ENCODE measurements around the gene CTU2.

CTU2 gene

DNA sequence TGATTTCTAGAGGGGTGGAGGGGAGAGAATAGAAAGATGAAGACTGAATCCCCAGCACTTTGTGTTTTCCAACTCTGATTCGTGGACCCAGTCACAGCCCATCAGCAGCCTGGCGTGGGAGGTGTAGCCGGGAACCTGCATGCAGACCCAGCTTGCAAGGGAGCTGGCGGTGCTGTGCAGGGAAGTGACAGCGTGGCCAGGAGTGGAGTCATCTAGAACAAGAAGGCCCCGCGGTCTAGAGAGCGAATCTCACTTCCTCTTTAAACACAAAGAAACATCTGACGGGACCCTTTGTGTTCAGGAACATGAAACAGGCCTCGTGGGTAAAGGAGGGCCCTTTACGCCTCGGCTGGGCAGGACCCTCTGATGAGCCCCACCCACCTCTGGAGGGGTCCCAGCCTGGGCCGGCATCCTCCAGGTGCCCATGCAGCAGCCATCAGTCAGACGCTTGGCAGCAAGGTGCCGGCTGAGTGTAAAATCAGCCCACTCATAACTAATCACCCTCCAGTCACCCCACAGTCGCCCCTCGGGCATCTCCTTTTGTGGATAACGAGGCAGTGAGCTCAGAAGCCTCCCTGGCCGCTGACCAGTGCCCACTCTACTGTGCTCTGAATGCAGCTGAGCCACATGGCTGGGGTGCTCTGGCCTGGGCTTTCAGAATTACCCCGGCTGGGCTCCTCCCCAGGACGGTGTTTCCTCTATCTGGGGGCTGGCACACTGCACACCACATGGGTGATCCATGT lies 24.4 kb upstream of the CTU2 start:
- peak; percentile 86 for DNase-seq

DNA sequence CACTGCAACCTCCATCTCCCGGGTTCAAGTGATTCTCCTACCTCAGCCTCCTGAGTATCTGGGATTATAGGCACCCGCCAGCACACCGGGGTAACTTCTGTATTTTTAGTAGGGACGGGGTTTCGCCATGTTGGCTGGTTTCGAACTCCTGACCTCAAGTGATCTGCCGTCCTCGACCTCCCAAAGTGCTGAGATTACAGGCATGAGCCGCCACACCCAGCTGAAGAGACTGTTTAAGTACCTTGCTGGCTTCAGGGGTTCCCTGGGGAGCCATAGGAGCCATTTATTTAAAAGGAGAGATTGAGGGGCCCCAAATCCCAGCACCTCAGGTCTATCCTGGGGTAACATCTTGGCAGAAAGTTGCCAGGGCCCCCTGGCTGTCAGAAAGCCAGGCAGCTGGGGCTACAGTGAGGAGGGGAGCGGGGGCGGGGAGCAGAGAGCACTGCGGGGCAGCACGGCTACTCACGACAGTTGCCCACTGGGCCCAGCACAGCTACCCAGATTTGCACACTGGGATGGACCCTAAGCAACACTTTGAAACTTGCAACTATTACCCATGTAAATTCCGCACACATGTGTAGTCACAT lies 21.6 kb upstream of the CTU2 start:
- no peak for DNase-seq

DNA sequence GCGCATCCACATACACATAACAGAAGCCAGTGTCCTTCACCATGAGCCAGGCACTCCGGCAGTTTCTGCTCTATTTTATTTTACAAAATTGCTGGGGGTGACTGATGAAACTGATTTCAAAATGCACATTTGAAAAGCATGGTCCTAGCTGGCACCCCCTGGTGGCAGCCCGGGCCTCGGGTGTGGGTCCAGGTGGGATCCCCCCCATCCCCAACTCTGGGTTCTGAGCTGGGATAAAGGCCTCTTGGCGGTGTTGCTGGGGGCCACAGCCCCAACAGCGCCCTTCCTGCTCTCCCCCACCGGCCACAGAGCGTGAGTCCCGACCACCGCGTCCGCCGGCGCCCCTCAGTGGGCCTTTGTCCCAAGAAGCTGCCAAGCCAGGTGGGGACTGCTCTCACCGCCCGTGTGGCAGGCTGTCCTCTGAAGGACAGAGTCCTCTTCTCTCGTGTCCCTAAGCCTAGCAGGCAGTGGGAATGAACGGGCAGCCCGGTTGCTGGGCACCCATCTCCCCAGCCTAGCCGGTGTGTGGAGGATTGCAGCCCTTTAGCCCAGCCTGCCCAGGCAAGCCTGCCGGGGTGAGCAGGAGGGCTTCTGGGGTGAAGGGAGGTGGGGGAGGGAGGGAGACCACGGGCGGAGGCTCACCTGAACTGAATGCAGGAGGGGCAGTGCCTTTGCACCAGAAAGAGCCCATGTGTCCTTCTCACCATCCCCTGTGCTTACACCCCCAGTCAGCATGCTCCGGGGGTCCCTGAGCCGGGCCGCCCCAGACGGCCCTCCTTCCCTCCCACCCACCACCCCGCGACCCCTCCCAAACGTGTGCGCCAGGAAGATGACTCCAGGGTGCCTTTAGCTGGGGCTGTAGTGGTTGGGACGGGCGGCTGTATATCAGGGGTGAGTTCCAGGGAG lies 20.9 kb upstream of the CTU2 start:
- DNase-seq, result peak; percentile 82

DNA sequence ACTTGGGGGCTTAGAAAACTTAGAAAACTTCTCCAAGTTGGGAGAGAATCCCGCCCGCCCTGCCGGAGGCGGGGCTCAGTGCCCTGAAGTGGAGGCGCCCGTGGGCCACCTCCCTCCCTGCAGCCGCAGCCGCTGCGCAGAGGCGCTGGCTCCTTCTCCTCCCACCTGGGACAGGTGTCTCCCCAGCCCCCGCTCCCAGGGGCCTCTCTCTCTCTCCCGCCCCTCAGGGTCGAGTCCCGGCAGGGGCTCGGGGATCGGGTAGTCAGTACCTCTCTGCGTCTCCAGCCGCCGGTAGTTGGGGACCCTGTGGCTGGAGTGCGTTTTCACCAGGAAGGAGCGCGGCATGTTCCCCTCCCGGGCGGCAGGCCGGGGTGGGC lies 20.3 kb upstream of the CTU2 start:
- no peak for DNase-seq

DNA sequence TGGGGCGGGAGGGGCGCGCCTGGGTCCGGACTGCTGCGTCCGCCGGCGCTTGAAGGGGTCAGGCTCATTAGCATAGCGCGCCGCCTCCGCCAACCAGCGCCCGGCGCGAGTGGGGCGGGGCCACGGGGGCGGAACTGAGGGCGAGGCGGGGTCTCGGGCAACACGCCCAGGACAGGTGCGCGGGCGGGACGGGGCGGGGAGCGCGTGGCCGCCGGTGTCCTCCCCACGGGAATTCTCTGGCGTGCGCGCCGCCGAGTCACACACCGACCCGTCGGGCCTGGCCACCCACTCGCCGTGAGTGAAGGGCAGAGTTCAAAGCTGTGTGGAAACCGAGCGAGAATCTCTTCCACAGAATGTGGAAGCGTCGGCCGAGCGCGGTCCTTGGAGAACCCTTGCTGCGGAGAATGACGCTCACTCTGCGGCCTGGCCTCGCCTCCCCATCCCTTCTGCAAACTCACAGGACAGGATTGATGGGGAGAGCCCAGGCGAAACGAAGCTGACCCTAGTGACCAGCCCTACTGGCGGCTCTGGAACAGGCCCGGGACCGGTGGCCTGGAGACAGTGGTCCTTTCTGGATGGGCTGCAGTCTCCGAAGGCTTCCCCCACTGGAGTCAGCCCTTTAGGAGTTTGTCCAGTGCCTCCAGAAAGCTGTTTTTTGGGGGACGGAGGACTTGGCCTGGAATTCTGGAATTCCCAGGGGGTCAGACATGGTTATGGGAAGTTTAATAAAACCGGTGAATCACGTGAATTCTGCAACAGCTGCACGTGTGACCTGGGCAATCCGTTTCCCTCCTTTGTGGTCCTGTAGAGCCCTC lies 19.7 kb upstream of the CTU2 start, which contains the start of gene SNAI3:
Gene SNAI3, minus strand, starts transcription at position 69 of the 815 bp plus-strand sequence. CDS start 101 bp downstream, outside the sequence.
- DNase-seq, result peak; percentile 95

DNA sequence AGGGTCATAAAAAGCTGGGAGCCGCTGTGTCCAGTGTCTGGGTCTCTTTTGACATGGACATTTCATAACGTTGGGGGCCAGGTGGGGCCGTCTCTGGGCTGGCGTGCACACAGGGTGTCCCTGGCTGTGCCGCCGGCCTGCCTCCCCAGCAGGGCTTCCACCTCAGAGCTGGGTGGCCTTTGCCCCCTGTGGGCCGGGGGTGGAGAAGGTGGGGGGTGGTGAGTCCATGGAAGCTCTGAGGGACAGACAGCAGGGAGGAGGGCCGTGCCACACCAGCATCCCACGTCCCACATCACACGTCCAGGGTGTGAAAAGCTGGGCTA lies 19.1 kb upstream of the CTU2 start:
- no peak for DNase-seq

DNA sequence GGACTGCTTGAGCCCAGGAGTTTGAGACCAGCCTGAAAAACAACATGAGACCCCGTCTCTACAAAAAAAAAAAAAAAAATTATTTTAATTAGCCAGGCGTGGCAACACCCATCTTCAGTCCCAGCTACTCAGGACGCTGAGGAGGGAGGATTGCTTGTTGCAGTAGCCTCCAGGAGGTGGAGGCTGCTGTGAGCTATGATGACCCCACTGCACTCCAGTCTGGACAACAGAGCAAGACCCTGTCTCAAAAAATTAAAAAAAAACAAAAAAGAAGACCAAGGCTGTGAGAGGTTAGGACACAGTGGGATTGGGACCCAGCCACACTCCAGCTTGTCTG lies 18.7 kb upstream of the CTU2 start:
- DNase-seq, result no peak

DNA sequence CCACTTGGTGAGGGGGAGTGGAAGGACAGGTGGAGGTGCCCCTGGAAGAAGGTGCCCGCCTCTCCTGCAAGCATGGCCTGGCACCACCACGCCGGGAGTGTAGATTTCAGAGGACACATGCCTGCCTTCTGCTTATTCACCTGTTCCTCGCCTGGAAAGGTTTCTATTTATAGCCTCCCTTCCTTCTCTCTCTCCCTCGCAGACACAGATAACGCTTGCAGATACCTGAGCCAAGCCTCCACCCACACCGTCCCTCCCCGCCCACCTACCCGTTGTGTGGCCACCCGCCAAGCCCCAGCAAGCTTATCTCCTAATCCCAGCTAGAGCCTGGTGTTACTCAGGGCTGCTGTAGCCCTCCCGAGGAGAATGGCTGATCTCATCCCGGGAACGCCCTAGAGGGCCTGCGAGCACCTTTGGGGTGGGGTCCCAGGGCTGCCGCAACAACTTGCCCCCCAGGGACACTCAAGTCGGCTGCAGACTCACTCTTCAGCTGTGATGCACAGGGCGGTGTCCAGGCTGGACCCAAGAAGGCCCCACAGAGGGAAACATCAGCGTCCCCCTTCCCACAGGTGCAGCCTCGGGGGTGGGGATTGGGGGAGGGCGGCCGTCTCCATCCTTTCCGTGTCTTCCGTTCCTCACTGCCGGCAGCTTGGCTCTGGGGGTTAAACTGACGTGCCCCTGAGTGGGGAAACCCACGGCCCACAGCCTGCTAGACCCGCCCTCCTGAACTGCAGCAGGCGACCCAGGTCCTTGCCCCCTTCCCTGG lies 18.1 kb upstream of the CTU2 start:
- no peak for DNase-seq

DNA sequence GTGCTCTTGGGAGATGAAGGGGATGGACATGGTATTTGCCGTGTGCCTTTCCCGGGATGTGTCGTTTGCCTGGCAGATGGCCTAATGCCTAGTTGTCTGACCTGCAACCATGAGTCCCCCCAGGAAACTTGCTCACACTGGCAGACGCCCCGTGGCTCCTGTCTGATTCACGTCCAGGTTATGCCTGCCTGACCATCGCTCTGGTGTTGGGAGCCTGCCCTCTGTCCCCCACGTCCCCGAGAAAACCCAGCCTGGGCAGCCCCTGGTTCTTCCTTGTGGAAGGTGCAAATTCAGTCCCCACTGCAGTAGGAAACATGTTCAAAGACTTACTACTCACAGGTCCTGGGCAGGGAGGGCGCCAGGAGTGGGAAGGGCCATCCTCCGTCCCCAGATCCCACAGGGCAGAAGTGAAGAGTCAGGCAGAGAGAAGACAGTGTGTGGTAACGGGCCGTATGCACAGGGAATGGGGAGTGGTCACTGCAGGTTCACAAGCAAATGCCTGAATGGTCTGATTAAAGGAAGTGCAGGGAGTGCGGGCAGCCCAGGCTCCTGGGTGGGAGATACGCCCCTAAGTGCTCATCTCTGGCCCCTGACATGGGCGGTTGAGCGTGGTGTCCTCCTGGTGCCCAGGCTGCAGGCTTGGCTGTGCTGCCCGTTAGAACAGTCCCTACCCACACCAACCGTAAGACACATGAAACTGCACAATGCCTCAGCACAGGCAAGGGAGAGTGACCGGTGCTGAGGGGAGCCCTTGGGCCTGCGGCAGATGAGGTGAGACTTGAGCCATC lies 15.8 kb upstream of the CTU2 start:
- no peak for DNase-seq

DNA sequence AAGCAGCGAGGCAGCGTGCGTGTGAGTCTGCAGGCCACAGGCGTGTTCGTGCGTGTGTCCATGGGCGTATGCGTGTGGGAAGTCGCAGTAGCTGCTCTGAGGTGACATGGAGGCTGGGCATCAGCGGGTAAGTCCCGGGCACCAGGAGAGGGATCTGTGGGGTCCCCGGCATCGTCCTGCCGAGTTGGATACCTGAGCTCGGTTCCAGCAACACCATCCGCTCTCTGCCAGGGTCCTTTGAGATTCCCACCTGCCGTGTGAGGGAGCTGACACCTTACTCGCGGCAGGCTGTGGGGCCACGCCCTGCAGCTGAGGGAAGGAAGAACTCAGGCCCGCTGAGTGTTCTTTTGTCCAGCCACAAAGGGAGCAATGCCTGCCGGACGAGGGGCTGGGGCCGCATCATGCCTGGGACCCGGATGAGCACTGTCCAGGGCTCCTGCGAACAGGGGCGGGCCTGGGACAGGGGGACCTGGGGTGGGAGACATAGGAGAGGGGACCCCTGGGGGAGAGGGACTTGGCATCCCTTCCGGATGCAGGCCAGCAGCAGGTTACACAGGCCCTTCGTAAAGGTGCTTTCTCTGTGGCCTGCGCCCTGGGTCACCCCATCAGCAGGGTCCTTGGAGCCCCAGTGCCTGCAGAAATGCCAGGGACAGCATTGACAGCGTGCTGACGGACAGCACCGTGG lies 15.0 kb upstream of the CTU2 start:
- no peak for DNase-seq

DNA sequence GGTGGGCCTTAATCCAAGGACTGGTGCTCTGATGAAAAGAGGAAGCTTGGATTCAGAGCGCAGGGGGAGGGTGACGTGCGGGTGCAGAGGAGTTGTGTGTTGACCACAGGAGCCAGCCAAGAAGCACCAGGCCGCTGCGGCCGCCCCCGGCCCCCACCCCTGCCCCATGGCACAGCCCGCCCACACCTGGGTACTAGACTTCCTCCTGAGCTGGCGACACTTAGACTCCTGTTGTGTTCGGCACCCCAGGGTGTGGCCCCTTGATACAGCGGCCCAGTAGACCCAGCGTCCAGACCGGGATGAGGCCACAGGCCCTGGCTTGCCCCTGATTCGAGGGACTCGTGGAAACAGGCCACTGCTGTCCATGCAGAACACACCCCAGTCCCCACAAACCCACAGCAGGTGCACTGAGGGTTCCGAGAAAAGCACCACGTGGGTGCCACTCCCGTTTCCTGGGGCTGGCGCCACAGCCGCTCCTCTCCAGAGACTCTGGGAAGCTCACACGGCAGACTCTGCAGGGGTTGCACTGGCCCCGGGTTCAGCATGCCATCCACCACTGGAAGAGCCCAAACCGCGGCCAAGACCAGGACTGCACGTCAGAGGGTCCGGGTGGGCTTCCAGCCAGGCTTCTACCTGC lies 14.3 kb upstream of the CTU2 start:
- DNase-seq, result no peak

DNA sequence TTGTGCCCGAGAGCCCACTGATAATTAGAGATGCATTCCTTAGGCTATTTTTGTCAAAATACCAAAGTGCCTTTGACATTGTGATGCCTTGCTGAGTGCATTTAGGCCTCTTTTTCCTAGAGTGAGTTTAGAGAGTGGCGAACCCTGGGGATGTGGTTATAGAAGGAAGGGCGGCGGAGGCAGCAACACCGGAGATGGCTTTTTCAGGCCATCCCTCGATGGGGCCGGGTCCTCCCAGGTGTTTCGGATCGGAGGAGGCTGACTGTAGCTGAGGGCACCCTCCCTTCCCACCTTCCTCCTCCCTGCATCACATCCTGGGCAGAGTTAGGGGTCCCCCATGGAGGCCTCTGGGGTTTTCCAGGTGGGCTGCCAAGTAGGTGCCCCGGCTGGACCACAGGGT lies 13.4 kb upstream of the CTU2 start:
- DNase-seq, result no peak

DNA sequence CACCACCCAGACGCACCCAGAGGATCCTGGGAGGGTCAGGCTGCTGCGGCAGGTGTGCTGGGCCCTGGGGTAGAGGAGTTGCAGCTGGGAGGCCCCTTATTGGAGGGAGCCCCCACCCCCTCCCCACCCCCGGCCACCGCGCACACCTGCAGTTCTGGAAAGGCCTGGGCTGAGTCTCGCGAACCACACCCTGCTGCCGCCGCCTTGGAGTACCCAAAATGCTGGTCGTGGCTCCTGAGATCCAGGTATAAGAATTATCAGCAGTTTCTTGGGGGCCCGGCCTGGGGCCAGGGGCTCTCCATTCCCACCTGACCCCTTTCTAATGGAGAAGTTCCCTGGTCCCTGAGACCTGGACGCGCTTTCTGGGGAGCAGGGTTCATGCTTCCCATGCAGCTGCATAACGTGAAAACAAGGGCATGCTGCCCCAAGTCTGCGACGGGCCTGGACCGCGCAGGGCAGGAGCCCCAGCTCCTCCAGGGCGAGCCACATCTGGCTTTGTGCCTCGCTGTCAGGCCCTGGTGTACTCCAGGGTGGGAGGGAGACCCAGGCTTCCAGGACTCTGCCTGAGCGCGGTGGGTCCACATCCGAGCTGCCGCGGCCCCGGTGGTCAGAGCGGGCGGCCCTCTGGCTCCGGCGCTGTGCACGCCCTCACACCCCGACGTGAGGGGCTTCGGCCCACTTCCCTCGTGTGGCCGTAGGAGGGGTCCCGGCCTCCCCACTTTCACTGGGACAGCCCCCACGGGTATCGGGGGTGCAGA lies 12.7 kb upstream of the CTU2 start:
- no peak for DNase-seq

DNA sequence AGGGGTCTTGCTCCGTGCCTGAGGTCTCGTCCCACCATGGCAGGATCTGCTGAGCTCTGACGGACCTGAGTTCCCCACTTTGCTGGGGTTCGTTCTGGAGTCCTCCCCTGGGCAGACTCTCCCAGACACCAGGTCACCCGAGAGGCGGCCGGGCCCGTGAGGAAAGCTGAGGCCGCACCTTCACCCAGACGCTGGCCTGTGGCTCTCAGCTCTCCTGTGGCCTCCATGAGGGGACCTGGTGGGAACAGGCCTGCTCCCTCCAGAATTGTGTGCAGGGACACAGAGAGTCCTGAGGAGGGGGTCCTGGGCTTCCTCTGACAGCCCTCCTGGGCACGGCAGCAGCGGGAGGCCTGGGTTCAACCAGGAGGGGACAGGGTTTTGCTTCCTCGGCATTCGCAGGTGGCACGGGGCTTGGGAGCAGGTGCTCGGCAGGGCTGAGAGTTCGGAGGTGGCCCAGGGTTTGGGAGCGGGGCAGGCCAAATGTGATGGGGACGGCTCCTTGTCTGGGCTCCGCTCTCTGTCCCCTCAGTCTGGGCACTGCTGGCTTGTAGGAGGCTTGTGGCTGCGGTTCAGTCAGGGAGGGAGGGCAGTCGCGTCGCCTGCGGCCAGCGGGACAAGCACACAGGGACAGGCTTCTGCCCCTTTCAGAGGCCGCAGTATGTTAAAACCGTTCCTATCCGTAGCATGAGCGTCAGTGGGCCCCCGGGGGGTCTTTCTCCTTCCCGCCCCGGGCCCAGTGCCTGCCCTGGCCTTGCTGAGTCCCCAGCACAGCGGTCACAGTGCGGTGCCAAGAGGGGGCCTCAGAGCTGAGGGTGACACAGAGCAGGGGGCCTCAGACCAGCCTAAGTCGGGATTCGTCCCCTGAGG lies 11.8 kb upstream of the CTU2 start:
- DNase-seq, result no peak

DNA sequence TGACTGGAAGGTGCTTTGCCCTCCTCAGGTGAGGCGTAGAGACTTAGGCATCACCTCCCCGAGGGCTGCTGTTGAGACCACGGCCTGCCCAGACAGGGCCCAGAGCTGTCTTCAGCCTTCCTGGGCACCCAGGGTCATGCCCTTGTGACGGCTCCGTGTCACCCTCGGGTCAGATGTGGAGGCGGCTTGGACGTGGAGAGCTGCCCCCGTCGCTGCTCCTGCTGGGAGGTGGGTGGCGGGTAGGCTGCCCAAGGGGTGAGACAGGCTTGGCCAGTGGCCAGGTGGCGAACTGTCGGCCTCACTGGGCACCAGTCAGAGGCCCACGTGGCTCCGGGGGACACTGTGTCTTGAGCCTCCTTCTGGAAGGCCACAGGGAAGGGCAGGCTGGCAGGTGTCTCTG lies 11.1 kb upstream of the CTU2 start:
- no peak for DNase-seq

DNA sequence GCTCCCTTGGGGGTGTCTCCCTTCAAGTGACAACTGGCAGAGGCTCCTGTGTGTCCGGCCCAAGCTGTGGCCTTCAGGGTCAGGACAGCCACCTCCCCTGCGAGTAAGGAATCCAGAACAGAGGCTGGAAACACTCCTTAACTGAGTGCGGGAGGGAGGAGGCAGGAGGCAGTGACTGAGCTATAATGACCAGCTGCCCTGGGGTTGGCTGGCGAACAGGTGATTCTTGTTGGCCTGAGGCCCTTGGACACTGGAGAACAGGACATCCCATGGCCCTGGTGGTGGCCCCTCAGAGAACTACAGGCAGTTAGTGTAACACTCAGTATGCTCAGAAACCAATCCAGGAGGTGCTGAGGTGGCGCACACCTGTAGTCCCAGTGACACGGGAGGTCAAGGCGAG lies 10.6 kb upstream of the CTU2 start:
- no peak for DNase-seq

DNA sequence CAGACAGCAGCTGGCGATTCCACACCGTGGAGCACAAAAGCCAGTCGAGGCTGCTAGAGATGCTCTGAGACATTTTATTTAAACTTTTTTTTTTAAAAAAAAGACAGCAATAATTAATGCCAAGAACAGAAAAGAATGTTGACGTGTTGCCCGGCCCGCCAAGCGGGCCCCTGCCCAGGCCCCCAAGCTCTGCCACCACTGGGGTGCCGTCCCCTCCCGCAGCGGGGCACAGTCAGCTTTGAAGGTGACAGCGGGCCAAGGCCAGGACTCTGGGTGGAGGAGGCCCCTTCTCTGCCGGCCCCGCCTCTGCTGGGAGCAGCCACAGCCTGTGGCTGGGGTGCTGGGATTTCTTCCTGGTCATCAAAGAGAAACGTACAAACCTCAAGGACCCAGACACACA lies 9.9 kb upstream of the CTU2 start:
- DNase-seq, result no peak

DNA sequence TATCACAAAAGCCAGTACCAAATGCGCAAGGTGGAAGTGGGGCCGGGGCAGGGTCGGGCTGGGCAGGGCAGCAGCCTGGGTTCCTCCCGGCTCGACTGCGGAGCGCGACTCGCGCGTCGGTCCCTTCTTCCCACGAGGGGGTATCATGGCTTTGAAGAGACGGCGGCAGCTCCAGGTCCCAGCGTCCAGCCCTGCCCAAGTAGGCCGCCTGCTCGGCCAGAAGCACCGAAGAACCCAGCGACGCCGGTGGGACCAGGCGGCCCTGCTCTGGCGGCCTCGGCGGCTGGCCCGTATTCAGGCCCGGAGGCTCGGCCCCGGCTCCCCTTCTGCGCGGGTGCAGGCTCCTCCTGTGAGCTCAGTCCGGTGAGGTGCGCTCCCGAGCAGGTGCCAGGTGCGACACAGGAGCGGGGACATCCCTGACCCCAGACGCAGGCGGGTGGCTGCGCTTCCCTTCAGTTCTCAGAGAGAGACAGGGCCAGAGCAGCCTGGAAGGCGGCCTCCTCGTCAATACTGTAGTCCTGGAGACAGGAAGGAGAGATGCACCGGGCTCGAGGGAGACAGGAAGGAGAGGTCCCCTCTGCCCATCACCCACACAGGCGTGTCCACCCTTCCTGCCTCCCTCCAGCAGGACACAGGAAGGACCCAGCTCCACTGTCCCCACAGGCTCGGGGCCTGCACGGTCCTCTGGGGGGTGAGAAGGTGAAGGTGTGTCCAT lies 9.0 kb upstream of the CTU2 start:
- DNase-seq, result no peak
